ENCODE measurements around the gene NBPF6. TPM values are rescaled to one million over a fixed set of nuclear protein-coding genes. Genes with fewer than 3 reads are reported as not detected.
"Not testable (repeated sequence)": the region's sequence is repeated elsewhere in the genome, so short reads cannot be mapped to it uniquely, and the experiment has no call there.

NBPF6 gene
- total RNA-seq (under 1 TPM in 1 of 5 experiments, not detected in 4; 0.27 TPM), polyA plus RNA-seq (not detected), total RNA-seq (not detected)

DNA sequence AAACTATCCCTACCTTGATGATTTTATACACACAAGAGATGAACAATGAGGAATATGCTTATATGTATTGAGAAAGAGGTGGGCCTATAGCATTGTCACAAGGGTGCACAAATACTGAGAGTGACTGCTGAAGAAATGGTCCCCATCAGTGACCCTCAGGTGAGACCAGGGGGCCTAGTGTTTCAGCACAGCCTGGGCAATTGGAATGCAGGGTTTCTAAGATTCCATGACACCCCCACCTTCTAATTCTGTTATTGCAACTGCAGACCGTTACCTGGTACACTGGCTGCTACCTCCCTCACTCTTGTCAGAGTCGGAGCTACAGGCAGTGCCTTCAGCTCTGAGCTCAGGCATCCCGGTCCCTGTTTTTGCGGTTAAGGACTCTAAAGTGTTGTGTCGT is at the start of gene NBPF6:
Gene NBPF6 (plus strand): TSS at position 301 of the 400 bp plus-strand sequence. CDS start 259 bp downstream, outside the sequence.
- H3K4me3 ChIP-seq (ENCODE audit: low read length); H3K9me3 Mint-ChIP-seq; H3K36me3 Mint-ChIP-seq; H3K27me3 ChIP-seq (ENCODE audit: control insufficient read depth in 2 of 2, insufficient read depth in 2 of 2, low read length in 2 of 2); H3K27ac Mint-ChIP-seq; POLR2A ChIA-PET; intact Hi-C loops (cut with micrococcal nuclease); H3K4me3 Mint-ChIP-seq; H3K36me3 ChIP-seq (ENCODE audit: control insufficient read depth in 2 of 3, insufficient read depth in 3 of 3, low read length in 3 of 3); CTCF ChIA-PET; H3K27ac ChIP-seq (ENCODE audit: low read depth, low read length); DNase-seq; H3K9me3 ChIP-seq (ENCODE audit: control insufficient read depth in 2 of 3, low read length in 3 of 3); H3K4me1 ChIP-seq (ENCODE audit: control insufficient read depth in 2 of 2, insufficient read depth in 2 of 2, low read length in 2 of 2); H3K4me1 Mint-ChIP-seq; ATAC-seq; H3K27me3 Mint-ChIP-seq: not testable (repeated sequence)

GRCh38 chr1:108411098-108411833 is 38.9 kb upstream of the NBPF6 start:
- H3K9me3 Mint-ChIP-seq; CTCF ChIA-PET; H3K27ac Mint-ChIP-seq; H3K4me1 Mint-ChIP-seq; H3K27me3 ChIP-seq (ENCODE audit: control insufficient read depth in 2 of 2, insufficient read depth in 2 of 2, low read length in 2 of 2); H3K4me1 ChIP-seq (ENCODE audit: control insufficient read depth in 2 of 2, insufficient read depth in 2 of 2, low read length in 2 of 2); H3K4me3 ChIP-seq (ENCODE audit: low read length); DNase-seq; intact Hi-C loops (cut with micrococcal nuclease); ATAC-seq; H3K27me3 Mint-ChIP-seq; H3K4me3 Mint-ChIP-seq; H3K27ac ChIP-seq (ENCODE audit: low read depth, low read length); H3K36me3 Mint-ChIP-seq; POLR2A ChIA-PET; H3K9me3 ChIP-seq (ENCODE audit: control insufficient read depth in 2 of 3, low read length in 3 of 3); H3K36me3 ChIP-seq (ENCODE audit: control insufficient read depth in 2 of 3, insufficient read depth in 3 of 3, low read length in 3 of 3): not testable (repeated sequence)

DNA sequence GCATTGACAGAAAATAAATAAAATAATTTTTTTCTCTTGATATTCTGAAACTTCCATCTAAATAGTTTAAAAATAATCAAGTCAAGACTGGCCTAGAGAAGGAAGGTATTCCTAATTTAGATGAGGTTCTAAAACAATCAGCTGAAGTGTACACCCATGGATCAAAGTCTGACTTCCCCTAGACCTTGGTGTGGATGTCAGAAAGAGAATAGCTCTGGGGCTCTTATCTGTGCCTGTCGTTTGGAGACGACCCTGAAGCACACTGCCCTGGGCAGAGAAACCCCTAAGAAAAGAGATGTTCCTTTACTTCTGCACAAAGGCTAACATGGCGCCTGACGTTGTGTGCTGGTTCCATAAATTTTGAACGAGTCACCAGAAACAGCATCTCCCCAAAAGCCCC is 30.0 kb upstream of the NBPF6 start:
- H3K4me3 Mint-ChIP-seq; H3K4me1 ChIP-seq (ENCODE audit: control insufficient read depth in 2 of 2, insufficient read depth in 2 of 2, low read length in 2 of 2); H3K36me3 Mint-ChIP-seq; ATAC-seq; H3K9me3 Mint-ChIP-seq; CTCF ChIA-PET; H3K4me3 ChIP-seq (ENCODE audit: low read length); POLR2A ChIA-PET; H3K4me1 Mint-ChIP-seq; H3K36me3 ChIP-seq (ENCODE audit: control insufficient read depth in 2 of 3, insufficient read depth in 3 of 3, low read length in 3 of 3); H3K27me3 Mint-ChIP-seq; H3K27ac ChIP-seq (ENCODE audit: low read depth, low read length); H3K27me3 ChIP-seq (ENCODE audit: control insufficient read depth in 2 of 2, insufficient read depth in 2 of 2, low read length in 2 of 2); intact Hi-C loops (cut with micrococcal nuclease); H3K27ac Mint-ChIP-seq; H3K9me3 ChIP-seq (ENCODE audit: control insufficient read depth in 2 of 3, low read length in 3 of 3); DNase-seq: not testable (repeated sequence)

GRCh38 chr1:108421061-108421916 is 28.9 kb upstream of the NBPF6 start:
- intact Hi-C loops (cut with micrococcal nuclease); H3K4me1 ChIP-seq (ENCODE audit: control insufficient read depth in 2 of 2, insufficient read depth in 2 of 2, low read length in 2 of 2); H3K4me1 Mint-ChIP-seq; DNase-seq; H3K27me3 Mint-ChIP-seq; H3K36me3 ChIP-seq (ENCODE audit: control insufficient read depth in 2 of 3, insufficient read depth in 3 of 3, low read length in 3 of 3); H3K27me3 ChIP-seq (ENCODE audit: control insufficient read depth in 2 of 2, insufficient read depth in 2 of 2, low read length in 2 of 2); H3K9me3 Mint-ChIP-seq; H3K4me3 ChIP-seq (ENCODE audit: low read length); H3K27ac Mint-ChIP-seq; CTCF ChIA-PET; H3K9me3 ChIP-seq (ENCODE audit: control insufficient read depth in 2 of 3, low read length in 3 of 3); H3K4me3 Mint-ChIP-seq; H3K36me3 Mint-ChIP-seq; POLR2A ChIA-PET; H3K27ac ChIP-seq (ENCODE audit: low read depth, low read length): not testable (repeated sequence)
- peak; percentile 91 for ATAC-seq

- H3K36me3 ChIP-seq (ENCODE audit: control insufficient read depth in 2 of 3, insufficient read depth in 3 of 3, low read length in 3 of 3); H3K27ac ChIP-seq (ENCODE audit: low read depth, low read length); H3K27me3 Mint-ChIP-seq; H3K27me3 ChIP-seq (ENCODE audit: control insufficient read depth in 2 of 2, insufficient read depth in 2 of 2, low read length in 2 of 2); ATAC-seq; POLR2A ChIA-PET; H3K4me3 ChIP-seq (ENCODE audit: low read length); CTCF ChIA-PET; H3K9me3 Mint-ChIP-seq; intact Hi-C loops (cut with micrococcal nuclease); H3K9me3 ChIP-seq (ENCODE audit: control insufficient read depth in 2 of 3, low read length in 3 of 3); H3K36me3 Mint-ChIP-seq; H3K4me1 ChIP-seq (ENCODE audit: control insufficient read depth in 2 of 2, insufficient read depth in 2 of 2, low read length in 2 of 2); H3K27ac Mint-ChIP-seq; H3K4me1 Mint-ChIP-seq; H3K4me3 Mint-ChIP-seq; DNase-seq: not testable (repeated sequence)
Observed at GRCh38 chr1:108426877-108427276, 23.3 kb upstream of the NBPF6 start.

DNA sequence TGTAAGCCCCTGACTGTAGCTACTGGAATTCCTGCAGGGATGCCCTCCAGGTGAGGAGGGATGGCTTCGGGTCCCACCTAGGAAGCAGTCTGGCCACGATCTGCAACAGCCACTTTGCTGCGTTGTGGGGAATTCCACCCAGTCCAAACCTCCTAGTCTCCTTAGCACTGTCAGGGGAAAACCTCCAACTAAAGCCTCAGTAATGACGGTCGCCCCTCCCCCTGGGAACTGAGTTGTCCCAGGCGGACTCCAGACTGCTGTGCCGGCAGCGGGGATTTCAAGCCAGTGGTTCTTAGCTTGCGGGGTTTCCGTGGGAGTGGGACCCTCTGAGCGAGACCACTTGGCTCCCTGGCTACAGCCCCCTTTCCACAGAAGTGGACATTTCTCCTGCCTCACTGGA is 18.1 kb upstream of the NBPF6 start:
- H3K36me3 Mint-ChIP-seq; H3K27me3 Mint-ChIP-seq; H3K4me3 ChIP-seq (ENCODE audit: low read length); POLR2A ChIA-PET; H3K4me1 ChIP-seq (ENCODE audit: control insufficient read depth in 2 of 2, insufficient read depth in 2 of 2, low read length in 2 of 2); H3K9me3 ChIP-seq (ENCODE audit: control insufficient read depth in 2 of 3, low read length in 3 of 3); H3K4me3 Mint-ChIP-seq; DNase-seq; H3K27ac Mint-ChIP-seq; H3K36me3 ChIP-seq (ENCODE audit: control insufficient read depth in 2 of 3, insufficient read depth in 3 of 3, low read length in 3 of 3); H3K27ac ChIP-seq (ENCODE audit: low read depth, low read length); H3K27me3 ChIP-seq (ENCODE audit: control insufficient read depth in 2 of 2, insufficient read depth in 2 of 2, low read length in 2 of 2); H3K9me3 Mint-ChIP-seq; intact Hi-C loops (cut with micrococcal nuclease); CTCF ChIA-PET; ATAC-seq; H3K4me1 Mint-ChIP-seq: not testable (repeated sequence)

DNA sequence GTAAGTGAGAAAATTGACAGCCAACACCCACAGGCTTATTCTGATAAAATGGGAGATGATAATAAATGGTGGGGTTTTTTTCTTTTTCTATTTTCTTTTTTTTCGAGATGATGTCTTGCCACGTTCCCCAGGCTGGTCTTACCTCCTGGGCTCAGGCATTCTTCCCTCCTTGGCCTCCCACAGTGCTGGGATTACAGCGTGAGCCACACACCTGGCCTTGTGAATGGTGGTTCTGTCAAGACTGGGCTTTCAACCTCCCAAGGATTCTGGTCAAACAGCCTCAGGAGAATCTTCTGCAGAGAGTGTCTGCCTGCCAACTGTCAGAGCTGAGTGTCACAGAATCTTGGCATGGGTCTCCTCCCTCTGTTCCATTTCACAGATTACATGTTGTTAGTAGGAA is 16.7 kb upstream of the NBPF6 start:
- H3K36me3 ChIP-seq (ENCODE audit: control insufficient read depth in 2 of 3, insufficient read depth in 3 of 3, low read length in 3 of 3); intact Hi-C loops (cut with micrococcal nuclease): not testable (repeated sequence)

More for the DNA sequence above, 16.7 kb upstream of the NBPF6 start:
- H3K27me3 Mint-ChIP-seq; H3K4me3 ChIP-seq (ENCODE audit: low read length); H3K27ac Mint-ChIP-seq; H3K27ac ChIP-seq (ENCODE audit: low read depth, low read length); H3K36me3 Mint-ChIP-seq; H3K9me3 ChIP-seq (ENCODE audit: control insufficient read depth in 2 of 3, low read length in 3 of 3); POLR2A ChIA-PET; DNase-seq; H3K27me3 ChIP-seq (ENCODE audit: control insufficient read depth in 2 of 2, insufficient read depth in 2 of 2, low read length in 2 of 2); CTCF ChIA-PET; H3K4me1 Mint-ChIP-seq; H3K9me3 Mint-ChIP-seq; ATAC-seq; H3K4me3 Mint-ChIP-seq; H3K4me1 ChIP-seq (ENCODE audit: control insufficient read depth in 2 of 2, insufficient read depth in 2 of 2, low read length in 2 of 2): not testable (repeated sequence)

Data from naive thymus-derived CD4-positive, alpha-beta T cell (primary cell).